Activated effector memory CD4-positive, alpha-beta T cell treated with Interleukin-2 at 50 U/mL for 16 hours (primary cell): ENCODE data around the gene SLC16A11.
A peak's percentile ranks its signal among the peaks of the same experiment; 100 is the strongest.
"Not testable (repeated sequence)": the region's sequence is repeated elsewhere in the genome, so short reads cannot be mapped to it uniquely, and the experiment has no call there.

ENCODE experiments used
- DNase-seq: peaks from one replicate; pipeline ENCODE4 v3.0.0-alpha.2; 2020

Gene SLC16A11, protein sequence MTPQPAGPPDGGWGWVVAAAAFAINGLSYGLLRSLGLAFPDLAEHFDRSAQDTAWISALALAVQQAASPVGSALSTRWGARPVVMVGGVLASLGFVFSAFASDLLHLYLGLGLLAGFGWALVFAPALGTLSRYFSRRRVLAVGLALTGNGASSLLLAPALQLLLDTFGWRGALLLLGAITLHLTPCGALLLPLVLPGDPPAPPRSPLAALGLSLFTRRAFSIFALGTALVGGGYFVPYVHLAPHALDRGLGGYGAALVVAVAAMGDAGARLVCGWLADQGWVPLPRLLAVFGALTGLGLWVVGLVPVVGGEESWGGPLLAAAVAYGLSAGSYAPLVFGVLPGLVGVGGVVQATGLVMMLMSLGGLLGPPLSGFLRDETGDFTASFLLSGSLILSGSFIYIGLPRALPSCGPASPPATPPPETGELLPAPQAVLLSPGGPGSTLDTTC

DNA sequence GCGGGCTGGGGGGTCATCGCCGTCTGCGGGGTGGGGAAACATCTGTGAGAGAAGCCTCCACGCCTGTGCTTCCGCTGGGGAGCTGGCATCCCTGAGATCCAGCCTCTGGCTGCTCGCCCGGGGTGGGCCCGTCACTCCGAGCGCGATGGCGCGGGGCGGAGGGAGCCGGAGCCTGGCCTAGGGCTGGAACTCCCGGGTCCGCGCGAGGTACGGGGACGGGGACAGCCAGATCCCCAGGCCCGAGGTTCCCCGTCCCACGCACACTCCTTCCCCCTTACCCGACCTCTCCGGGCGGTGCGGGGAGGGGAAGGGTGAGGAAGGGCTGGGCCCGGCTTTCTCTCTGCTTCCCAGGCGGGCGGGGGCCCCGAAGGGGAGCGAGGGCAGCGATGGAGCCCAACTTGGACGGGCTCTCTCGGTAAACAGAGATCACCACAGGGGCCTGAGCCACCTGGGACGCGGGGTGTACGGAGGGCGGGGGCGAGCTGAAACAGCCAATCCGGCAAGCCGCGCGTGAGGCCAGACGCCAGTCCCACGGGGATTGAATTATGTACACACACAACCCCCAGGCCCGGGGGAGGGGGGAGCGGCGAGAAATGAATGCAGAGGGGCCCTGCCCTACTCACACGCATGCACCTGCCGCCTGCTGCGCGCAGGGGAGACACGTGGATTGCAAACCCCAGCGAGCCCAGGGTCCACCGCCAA is at the start of gene SLC16A11:
Gene SLC16A11, minus strand, starts transcription at position 596 of the 702 bp plus-strand sequence. Its CDS starts 579 bp downstream, at position 17.
- DNase-seq = peak; percentile 12

DNA sequence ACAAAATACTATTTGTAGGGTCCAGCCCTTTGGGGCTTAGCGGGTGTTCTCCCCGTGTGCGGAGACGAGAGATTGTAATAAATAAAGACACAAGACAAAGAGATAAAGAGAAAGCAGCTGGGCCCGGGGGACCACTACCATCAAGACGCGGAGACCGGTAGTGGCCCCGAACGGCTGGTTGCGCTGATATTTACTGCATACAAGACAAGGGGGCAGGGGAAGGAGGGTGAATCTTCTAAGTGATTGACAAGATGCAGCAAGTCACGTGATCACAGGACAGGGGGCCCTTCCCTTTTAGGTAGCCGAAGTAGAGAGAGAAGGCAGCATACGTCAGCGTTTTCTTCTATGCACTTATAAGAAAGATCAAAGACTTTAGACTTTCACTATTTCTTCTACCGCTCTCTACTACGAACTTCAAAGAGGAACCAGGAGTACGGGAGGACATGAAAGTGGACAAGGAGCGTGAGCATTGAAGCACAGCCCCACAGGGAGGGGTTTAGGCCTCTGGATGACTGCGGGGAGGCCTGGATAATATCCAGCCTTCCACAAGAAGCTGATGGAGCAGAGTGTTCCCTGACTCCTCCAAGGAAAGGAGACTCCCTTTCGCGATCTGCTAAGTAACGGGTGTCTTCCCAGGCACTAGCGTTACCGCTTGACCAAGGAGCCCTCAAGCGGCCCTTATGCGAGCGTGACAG is 47.6 kb upstream of the SLC16A11 start:
- peak; percentile 15 for DNase-seq

DNA sequence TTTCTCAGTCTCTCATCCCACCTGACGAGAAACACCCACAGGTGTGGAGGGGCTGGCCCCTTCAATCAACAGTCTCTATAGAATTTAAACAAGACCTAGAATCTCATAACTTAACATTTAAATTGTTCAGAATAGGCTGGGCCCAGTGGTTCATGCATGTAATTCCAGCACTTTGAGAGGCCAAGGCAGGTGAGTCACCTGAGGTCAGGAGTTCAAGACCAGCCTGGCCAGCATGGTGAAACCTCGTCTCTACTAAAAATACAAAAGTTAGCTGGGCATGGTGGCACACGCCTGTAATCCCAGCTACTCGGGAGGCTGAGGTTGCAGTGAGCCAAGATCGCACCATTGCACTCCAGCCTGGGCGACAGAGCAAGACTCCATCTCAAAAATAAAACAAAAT is 45.7 kb upstream of the SLC16A11 start:
- not testable (repeated sequence) for DNase-seq

DNA sequence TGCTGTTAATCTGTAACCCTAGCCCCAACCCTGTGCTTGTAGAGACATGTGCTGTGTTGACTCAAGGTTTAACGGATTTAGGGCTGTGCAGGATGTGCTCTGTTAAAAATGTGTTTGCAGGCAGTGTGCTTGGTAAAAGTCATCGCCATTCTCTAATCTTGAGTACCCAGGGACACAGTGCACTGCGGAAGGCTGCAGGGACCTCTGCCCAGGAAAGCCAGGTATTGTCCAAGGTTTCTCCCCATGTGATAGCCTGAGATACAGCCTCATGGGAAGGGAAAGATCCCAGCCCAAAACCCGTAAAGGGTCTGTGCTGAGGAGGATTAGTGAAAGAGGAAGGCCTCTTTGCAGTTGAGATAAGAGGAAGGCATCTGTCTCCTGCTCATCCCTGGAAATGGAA is 44.5 kb upstream of the SLC16A11 start:
- DNase-seq = not testable (repeated sequence)

- DNase-seq = no peak
Measured at GRCh38 chr17:7084088-7084487, 40.2 kb upstream of the SLC16A11 start.

- no peak for DNase-seq
Measured at GRCh38 chr17:7083592-7083991, 39.7 kb upstream of the SLC16A11 start.

- peak; percentile 15 for DNase-seq
Measured at GRCh38 chr17:7081341-7082062, 37.6 kb upstream of the SLC16A11 start.

DNA sequence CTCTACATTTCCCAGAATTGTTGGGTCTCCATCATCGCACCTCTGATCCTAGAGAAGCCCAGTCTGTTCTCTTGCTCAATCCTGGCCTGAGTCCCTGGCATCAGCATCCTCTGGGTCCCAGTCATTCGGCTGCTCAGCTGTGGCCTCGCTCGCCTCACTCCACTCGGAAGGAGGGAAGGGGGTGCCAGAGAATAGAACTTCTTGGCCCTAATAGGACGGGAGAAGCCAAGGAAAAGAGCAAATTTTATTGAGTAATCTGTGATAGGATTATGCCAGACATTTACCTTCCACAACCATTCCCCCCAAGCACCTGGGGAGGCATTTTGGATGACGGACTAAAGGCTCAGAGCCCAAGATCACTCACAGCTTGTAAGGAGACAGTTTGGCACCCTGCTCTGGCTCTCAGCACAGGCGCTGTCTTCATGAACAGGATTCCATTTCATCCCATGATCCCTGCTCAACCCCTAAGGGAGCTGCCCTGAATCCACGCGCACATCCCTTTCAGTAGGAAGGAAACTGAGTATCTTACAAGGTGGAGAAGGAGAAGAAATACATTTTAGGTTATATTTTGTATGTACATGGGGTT is 36.7 kb upstream of the SLC16A11 start:
- no peak for DNase-seq

- no peak for DNase-seq
Measured at GRCh38 chr17:7079581-7080455, 35.9 kb upstream of the SLC16A11 start, which contains the start of gene CLEC10A. Gene CLEC10A, minus strand, starts transcription at chr17:7080251. Its CDS starts 1,439 bp downstream, at chr17:7078812.

DNA sequence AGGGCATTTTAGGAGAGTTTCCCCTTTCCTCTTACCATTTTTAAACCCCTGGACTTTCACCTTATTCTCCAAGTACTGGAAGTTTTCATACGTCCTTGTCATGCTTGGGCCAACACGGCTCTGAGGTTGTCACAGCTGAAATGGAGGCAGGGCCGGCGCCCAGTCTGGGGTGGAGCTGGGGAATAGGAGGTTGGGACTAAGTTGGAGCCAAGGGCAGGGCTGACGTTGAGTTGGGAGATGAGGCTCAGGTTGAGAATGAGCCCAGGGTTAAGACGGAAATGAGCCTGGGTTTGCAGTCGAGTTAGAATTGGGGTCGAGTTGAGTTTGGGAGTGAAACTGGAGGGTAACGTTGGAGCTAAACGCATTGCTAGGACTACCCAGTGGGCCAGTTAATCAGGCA is 34.8 kb upstream of the SLC16A11 start:
- DNase-seq = no peak

- DNase-seq = no peak
Measured at GRCh38 chr17:7077911-7078546, 34.1 kb upstream of the SLC16A11 start.

DNA sequence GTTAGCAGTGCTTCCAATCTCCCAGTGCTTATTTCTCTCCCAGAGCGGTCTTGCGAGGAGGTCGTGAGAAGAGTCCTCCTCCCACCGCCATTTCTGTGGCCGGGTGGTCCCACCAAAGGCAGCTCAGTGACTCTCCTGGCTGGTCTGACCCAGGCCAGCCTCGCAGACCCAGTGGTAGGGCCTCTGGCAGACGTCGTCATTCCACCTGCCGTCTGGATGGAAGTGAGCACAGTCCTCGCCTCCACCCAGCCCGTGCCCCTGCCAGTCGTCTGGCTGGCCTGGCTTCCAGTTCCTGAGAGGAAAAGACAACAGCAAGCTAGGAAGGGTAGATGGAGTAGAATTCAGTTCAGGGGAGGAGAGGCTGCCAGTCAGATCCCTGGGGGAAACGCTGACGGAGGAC is 31.0 kb upstream of the SLC16A11 start:
- DNase-seq = no peak

GRCh38 chr17:7072406-7072805 is 28.5 kb upstream of the SLC16A11 start:
- DNase-seq = no peak

DNA sequence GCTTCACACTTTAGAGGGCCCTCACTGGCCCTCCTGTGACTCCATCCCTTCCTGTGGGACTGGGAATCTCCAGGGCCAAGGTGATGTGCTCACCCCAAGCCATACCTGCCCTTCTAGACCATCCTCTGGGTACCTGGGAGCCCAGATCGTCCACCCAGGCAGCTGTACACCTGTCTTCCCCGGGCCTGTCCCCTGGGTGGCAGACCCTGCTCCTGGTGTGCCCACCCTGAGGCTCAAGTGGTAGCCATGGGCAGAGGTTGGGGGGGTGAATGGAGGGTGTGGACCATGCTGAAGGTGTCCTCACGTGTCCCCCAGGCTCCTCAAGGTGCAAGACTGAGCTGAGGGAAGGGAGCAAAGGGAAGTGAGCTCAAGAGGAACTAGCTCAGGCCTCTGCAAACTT is 26.8 kb upstream of the SLC16A11 start:
- DNase-seq = no peak

DNA sequence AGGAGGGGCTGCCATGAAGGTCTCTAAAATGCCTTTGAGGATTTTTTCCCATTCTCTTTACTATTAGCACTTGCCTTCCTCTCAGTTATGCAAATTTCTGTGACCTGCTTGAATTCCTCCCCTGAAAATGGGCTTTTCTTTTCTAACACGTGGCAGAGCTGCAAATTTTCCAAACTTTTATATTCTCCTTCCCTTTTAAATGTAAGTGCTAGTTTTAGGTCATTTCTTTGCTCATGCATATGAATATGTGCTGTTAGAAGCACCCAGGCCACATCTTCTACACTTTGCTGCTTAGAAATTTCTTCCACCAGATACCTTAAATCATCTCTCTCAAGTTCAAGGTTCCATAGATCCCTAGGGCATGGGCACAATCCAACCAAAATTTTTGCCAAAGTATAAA is 24.4 kb upstream of the SLC16A11 start:
- DNase-seq = no peak

DNA sequence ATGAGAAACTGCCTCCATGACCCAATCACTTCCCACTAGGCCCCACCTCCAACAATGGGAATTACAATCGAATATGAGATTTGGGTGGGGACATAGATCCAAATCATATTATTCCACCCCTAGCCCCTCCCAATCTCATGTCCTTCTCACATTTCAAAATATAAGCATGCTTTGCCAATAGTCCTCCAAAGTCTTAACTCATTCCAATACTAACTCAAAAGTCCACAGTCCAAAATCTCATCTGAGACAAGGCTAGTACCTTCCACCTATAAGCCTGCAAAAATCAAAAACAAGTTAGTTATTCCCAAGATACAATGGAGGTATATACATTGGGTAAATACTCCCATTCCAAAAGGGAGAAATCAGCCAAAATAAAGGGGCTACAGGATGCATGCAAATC is 23.3 kb upstream of the SLC16A11 start:
- no peak for DNase-seq

DNA sequence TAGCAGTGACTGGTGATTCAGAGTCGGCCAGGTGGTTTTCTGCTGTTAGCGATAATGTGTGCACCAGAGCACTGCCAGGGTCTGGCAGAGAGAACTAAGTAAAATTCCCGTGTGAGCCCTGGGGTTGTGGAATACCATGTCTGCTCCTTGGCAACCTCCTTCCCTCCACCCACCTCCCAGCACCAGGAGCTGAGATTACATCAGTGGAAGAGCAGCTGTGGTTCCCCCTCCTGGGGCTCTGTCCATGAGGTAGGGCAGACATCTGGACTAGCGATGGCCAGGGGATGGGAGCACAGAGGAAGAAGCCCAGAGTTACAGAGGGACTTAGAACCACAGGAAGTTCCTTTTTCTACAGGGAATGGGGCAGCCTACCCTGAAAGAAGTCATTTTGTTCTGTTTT is 20.4 kb upstream of the SLC16A11 start:
- no peak for DNase-seq

DNA sequence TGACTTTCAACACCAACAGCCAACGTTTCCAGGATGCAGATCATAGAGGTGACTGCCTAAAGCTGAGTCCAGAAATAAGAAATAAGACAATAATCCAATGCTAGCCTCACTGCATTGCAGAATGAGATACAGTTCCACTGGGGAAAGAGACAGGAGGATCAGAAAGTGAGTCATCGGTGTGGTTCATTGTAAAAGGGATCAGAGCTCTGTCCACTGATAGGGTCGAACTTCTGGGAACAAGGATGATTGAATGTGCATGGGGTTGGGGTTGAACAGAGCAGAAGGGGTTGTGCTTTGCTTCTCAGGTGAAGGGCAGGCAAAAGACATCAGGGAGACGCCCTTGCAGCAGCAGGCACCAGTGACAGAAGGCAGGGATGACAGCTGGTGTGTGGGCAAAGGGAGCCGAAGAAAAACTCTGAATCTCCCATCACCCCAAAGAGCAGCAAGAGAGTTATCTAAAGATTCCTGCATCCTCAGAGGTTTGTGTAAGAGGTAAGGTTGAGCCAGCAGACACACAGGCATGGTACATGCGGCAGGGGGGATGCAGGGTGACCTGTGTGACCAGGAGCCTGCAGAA is 19.7 kb upstream of the SLC16A11 start:
- DNase-seq = no peak

DNA sequence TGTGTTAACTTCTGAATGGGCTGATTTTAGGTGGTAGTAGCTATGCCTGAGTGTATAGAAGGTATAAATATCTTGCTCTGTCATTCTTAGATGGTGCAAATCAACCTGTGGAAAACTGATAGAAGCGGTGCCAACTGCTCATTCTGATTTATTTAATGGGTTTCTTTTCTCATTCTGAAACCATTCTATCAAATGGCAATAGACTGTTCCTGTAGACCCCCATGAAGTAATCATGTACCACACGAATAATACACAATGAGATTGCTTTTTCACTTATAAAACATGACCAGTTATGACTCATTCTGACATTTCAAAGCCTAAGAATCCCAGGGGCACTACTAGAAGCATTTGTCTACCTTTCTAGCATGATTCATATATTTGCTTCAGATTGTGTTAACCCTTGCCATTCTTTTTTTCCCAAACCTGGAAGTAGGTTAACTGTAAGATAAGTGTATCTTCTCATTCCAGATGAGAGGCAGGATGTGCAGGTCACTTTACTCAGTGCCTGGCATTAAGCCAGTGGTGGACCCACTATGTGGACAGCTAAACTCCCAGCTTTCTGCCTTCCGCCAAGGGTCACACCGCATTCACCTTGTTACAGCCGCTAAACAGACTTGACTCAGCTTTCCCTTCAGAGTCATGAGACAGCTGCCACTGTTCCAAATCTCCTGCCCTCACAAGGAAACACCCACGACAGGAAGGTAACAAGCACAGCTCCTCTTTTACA is 16.4 kb upstream of the SLC16A11 start:
- no peak for DNase-seq
